Coronary artery (tissue), 2 donors: ENCODE data around the gene SYPL1.
A peak's percentile ranks its signal among the peaks of the same experiment; 100 is the strongest.

Source experiments
- DNase-seq: peaks from one replicate; pipeline ENCODE4 v3.0.0-alpha.2; 2017; ENCODE audit warnings: low spot score
- H3K27ac ChIP-seq, 2 donors: fragments of 200-600 bp; sonication (generic); one replicate each; pipeline ENCODE4 v1.5.1; 2016 to 2019
- H3K4me3 ChIP-seq: fragments of 200-600 bp; sonication (generic); 2 replicates; pipeline ENCODE4 v1.5.1; 2016; ENCODE audit warnings: mild to moderate bottlenecking, moderate library complexity
- TF ChIP-seq, protein P1 (sequence below): fragments of 200-600 bp; sonication (generic); IDR thresholded peaks from one replicate; pipeline ENCODE4 v1.5.1; 2019; ENCODE audit warnings: antibody characterized with exemption

Gene SYPL1

DNA sequence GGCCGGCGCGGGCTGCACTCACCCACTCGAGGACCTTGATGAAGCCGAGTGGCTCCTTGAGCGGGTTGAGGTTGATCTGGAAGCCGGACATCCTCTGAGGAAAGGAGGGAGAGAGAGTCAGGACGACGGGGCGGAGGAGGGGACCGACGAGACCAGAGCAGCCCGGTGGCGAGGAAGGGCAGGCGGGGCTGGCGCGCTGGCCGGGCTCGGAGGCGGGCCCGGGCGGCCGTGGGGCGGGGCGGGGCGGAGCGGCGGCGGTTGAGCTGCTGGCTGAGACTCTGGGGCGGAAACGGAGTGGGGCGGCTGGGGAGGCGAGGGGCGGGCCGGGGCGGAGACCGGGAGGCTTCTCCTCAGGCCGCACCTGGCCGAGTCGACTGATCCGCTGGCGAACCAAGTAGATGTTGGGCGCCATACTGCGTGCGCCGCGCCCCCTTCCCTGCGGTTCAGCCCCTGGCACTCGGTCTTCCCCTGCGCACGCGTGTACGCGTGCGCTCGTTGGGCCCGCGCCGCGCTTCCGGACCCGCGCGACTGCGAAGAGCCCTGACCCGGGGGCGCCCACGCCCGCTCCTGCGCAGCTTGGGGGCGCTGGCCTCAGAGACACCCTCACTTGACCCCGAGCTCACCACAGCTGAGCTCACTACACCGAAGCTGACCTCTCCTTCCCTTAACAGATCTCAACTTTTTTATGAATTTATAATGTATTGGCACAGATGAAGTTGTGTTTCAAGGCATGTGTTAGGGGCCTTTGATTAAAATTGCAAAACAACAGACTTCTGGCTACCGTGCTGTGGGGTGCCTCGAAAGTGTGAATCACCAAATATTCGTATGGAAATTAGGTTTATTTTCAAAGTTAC is at the start of gene SYPL1:
SYPL1 (minus strand) TSS at position 195 of the 854 bp plus-strand sequence; CDS start at position 91, 104 bp downstream.
- peak within 1 kb of the TSS; percentile 83 for H3K4me3 ChIP-seq

DNA sequence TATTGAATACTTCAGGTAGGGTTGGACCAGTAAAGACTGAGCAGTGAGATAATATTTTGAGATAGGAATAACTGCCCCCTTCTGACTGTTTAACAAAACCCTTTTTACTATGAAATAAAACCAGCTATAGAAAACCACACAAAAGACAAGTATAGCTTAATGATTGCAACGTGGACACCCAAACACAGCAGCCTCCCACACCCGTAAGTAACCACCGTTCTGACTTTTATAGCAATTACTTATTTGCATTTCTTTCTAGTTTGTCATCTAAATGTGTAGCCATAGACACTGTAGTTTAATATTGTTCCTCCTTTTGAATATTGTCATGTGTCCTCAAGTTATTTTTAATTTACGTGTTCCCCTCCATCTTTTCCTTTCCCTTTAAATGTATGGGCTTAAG is 42.9 kb upstream of the SYPL1 start:
- TF ChIP-seq, protein P1, sequence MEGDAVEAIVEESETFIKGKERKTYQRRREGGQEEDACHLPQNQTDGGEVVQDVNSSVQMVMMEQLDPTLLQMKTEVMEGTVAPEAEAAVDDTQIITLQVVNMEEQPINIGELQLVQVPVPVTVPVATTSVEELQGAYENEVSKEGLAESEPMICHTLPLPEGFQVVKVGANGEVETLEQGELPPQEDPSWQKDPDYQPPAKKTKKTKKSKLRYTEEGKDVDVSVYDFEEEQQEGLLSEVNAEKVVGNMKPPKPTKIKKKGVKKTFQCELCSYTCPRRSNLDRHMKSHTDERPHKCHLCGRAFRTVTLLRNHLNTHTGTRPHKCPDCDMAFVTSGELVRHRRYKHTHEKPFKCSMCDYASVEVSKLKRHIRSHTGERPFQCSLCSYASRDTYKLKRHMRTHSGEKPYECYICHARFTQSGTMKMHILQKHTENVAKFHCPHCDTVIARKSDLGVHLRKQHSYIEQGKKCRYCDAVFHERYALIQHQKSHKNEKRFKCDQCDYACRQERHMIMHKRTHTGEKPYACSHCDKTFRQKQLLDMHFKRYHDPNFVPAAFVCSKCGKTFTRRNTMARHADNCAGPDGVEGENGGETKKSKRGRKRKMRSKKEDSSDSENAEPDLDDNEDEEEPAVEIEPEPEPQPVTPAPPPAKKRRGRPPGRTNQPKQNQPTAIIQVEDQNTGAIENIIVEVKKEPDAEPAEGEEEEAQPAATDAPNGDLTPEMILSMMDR: no peak
- DNase-seq: no peak
- H3K4me3 ChIP-seq: no peak overlapping the region
- no peak overlapping the region for H3K27ac ChIP-seq

More for the DNA sequence above, at the start of gene SYPL1:
- peak; percentile 95 for DNase-seq
- H3K27ac ChIP-seq: peak within 1 kb of the TSS; percentile 98
- TF ChIP-seq, protein P1: no peak

DNA sequence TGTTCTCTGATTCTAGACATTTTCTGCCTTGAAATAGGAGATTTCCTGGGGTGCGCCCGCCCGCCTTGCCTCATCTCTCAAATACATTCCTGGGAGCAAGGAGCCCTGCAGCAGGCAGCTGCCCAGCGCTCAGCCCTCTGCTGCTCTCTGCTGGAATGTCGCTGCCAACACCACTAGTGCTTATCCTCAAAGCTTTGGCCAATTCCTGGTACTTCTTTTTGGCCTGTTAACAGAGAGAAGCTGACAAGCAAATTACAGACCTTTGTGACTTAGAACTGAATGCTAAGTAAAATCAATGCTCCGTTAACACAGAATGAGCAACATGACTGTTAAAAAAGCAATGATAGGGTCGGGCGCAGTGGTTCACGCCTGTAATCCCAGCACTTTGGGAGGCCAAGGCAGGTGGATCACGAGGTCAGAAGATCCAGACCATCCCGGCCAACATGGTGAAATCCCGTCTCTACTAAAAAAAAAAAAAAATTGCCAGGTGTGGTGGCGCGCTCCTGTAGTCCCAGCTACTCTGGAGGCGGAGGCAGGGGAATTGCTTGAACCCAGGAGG is 41.9 kb upstream of the SYPL1 start:
- Histone ChIP-seq H3K4me3 (no peak overlapping the region), H3K27ac (no peak overlapping the region)
- TF ChIP-seq, protein P1: peak; percentile 91
- no peak for DNase-seq

DNA sequence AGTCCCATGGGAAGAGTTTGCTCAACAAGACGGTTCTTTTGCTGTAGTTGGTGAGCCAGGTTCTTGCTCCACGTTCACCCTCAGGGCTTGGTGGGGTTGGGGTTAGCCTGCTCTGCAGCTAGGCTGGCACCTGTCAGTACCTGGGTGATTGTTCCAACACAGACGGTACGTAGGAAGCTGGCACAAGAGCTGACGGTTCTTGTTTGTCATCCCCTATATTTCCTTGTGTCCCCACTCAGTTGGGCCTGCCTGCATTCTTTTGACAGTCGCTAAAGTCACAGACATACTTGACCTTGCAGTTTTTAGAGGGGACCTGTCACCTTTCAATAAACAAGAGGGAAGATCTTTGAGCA is 40.2 kb upstream of the SYPL1 start:
- no peak for DNase-seq
- TF ChIP-seq, protein P1: no peak
- Histone ChIP-seq H3K27ac (no peak overlapping the region), H3K4me3 (no peak overlapping the region)

DNA sequence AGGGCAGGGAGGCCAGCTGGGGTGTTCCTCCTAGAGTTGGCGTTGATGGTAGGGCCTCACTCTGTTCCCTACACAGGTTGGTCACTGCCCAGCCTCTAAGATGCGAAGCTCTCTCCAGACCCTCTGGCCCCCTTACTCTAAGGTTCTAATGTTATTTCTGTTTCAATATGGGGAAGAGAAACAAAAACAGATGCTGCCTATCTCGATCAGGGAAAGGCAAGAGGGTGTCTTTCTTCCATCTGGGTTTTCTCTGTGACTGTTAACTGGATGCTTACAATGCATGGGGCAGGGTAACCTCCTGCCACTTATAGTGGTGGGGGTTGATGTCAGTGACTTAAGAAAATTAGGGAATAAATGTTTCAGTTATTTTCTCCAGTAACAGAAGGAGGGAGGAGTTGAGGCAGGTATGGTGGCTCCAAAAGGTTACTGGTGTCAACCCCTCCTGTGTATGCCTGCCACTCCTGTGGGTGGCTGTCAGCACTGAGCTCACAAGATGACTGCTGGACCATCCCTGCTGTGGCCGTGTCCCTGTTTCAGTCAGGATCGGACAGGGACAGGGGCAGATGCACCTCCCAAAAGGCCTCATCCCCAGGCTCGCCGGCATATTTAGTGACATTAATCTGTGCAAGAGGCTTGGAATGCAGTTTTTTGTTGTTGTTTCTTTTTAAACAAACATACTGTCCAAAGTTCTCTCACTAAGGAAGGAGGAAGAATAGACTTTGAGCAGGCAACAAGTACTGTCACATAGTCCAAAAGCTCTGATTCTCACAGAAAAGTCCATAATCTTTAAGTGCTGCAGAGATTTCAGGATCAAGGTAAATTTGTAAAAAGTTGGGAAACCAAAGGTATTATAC is 39.6 kb upstream of the SYPL1 start:
- H3K27ac ChIP-seq: no peak overlapping the region
- TF ChIP-seq, protein P1: no peak
- no peak for DNase-seq
- H3K4me3 ChIP-seq: no peak overlapping the region

DNA sequence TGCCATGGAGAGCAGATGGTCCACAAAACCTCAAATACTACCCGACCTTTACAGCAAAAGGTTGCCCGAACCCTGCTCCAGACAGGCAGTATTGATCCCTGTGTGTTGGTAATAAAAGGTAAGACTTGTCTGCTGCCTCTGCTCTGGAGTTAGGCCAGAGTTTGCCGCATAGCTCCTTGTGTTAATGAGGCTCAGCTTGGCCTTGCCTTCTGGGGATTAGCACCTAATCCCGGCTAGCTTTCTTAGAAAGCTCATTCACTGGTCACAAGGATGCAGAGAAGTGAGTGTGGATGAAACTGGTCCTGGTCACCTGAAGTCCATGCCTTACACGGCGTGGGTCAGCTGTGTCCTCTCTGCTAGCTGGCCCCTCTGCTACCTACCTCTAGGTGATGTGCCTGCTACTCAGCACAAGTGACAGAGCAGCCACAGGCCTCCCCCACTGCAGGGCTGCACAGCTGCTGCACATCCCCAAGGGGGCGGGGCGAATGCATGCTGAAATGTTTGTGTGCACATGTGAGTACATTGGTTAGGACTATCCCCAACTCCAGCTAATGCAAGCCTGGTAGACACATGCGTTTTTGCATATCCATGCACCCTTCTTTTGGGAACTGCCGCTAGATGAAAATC is 31.7 kb upstream of the SYPL1 start:
- TF ChIP-seq, protein P1: no peak
- DNase-seq: no peak
- no peak overlapping the region for H3K27ac ChIP-seq
- no peak overlapping the region for H3K4me3 ChIP-seq
